Esophagus muscularis mucosa (tissue), 4 donors: ENCODE data around the gene PEX14. TPM values are rescaled to one million over a fixed set of nuclear protein-coding genes. Genes with fewer than 3 reads are reported as not detected.

Experiments
- DNase-seq: peaks from one replicate; pipeline ENCODE4 v3.0.0-alpha.2; 2017; ENCODE audit errors: extremely low spot score
- H3K27ac ChIP-seq, 4 donors: fragments of 200-600 bp; sonication (generic); replicated peaks in 1 of 4; 1 replicate in 3 of 4; 2 replicates in 1 of 4; pipeline ENCODE4 v1.5.1; 2016 to 2019; ENCODE audit warnings: mild to moderate bottlenecking in 1 of 4
- H3K27me3 ChIP-seq, 4 donors: fragments of 200-600 bp; sonication (generic); one replicate each; pipeline versions ENCODE4 v1.5.1 to v1.6.0; 2016 to 2019
- H3K36me3 ChIP-seq, 4 donors: fragments of 200-600 bp; sonication (generic); one replicate each; pipeline ENCODE4 v1.5.1; 2016 to 2019
- H3K4me1 ChIP-seq, 4 donors: fragments of 200-600 bp; sonication (generic); one replicate each; pipeline ENCODE4 v1.5.1; 2016 to 2019
- H3K4me3 ChIP-seq, 4 donors: fragments of 200-600 bp; sonication (generic); 1 replicate in 2 of 4; 2 replicates in 2 of 4; pipeline ENCODE4 v1.5.1; 2016 to 2019; ENCODE audit warnings: mild to moderate bottlenecking in 4 of 4, moderate library complexity in 1 of 4
- H3K9me3 ChIP-seq, 4 donors: fragments of 200-600 bp; sonication (generic); 1 replicate in 3 of 4; 2 replicates in 1 of 4; pipeline ENCODE4 v1.5.1; 2016 to 2019
- CTCF ChIP-seq, 3 experiments: fragments of 200-600 bp in 2 of 3; fragments of 450-650 bp in 1 of 3; sonication (generic) in 2 of 3; IDR thresholded peaks; one replicate each; pipeline ENCODE4 v1.5.1; 2017 to 2019; ENCODE audit warnings: antibody characterized with exemption in 3 of 3, mild to moderate bottlenecking in 2 of 3, moderate library complexity in 1 of 3
- EP300 ChIP-seq: sonication (generic); formaldehyde crosslinking; IDR thresholded peaks from one replicate; pipeline ENCODE4 v1.6.1; 2017; ENCODE audit warnings: antibody characterized with exemption
- POLR2A ChIP-seq: fragments of 450-650 bp; IDR thresholded peaks from one replicate; pipeline ENCODE4 v1.6.1; 2017; ENCODE audit warnings: antibody characterized with exemption, moderate library complexity, mild to moderate bottlenecking, low read depth
- POLR2AphosphoS5 ChIP-seq, 2 donors: sonication (generic); formaldehyde crosslinking; IDR thresholded peaks; one replicate each; pipeline ENCODE4 v1.6.1; 2017; ENCODE audit warnings: antibody characterized with exemption in 2 of 2
- WGBS: methylation state at CpG from one replicate; pipeline ENCODE4 v1.1.5; 2018; 5-methylcytosine and 5-hydroxymethylcytosine counted together
- intact Hi-C: fragments of 100-400 bp; cut with DNase I; formaldehyde crosslinking; loops from one replicate; pipeline ENCODE4 v1.15.1; 2023
- total RNA-seq, 4 donors: library from RNA; depleted of rRNA; stranded (reverse); fragments of >200 nt; gene quantifications; one replicate each; pipeline versions ENCODE4 v1.1.0 to v1.2.1, GENCODE V29; 2016

The PEX14 gene
- total RNA-seq, 4 donors from 2014 or later, result 16.2 to 24.2 (median 20.1) TPM

- no peak for TF ChIP-seq CTCF (IDR thresholded peaks at IDR 0.05)
- no peak for TF ChIP-seq POLR2AphosphoS5 (IDR thresholded peaks at IDR 0.05)
- no peak for TF ChIP-seq POLR2A
- no peak for TF ChIP-seq EP300
- no peak for DNase-seq
- Histone ChIP-seq H3K4me1 (peaks cover 11 to 50% (median 40%) of the 10 kb centered on the region in 4 donors), H3K9me3 (no peaks in the 10 kb centered on the region), H3K27me3 (no peaks in the 10 kb centered on the region), H3K27ac (peak overlapping the region in 1 of 4 donors; percentile 5), H3K36me3 (peaks cover 11 to 65% (median 38%) of the 10 kb centered on the region in 4 donors), H3K4me3 (no peak overlapping the region)
- intact Hi-C loops, result no loop called here
- WGBS, result 89% methylated on average over 9 of the region's 13 CpGs
These were observed 151.5 kb downstream of the PEX14 start for GRCh38 chr1:10626131-10626731.

GRCh38 chr1:10626791-10627410 lies 152.2 kb downstream of the PEX14 start:
- Histone ChIP-seq H3K4me1 (peaks cover 11 to 54% (median 44%) of the 10 kb centered on the region in 4 donors), H3K27ac (no peak overlapping the region), H3K27me3 (no peaks in the 10 kb centered on the region), H3K36me3 (peaks cover 11 to 67% (median 35%) of the 10 kb centered on the region in 4 donors), H3K4me3 (no peak overlapping the region), H3K9me3 (no peaks in the 10 kb centered on the region)
- intact Hi-C loops, result no loop called here
- TF ChIP-seq CTCF (IDR thresholded peaks at IDR 0.05) (no peak), POLR2AphosphoS5 (IDR thresholded peaks at IDR 0.05) (no peak), POLR2A (no peak), EP300 (no peak)
- no peak for DNase-seq
- WGBS, result 93% methylated on average over 18 of the region's 22 CpGs

- Histone ChIP-seq H3K4me3 (no peak overlapping the region), H3K9me3 (no peaks in the 10 kb centered on the region), H3K27me3 (no peaks in the 10 kb centered on the region), H3K36me3 (peaks cover 10 to 54% (median 28%) of the 10 kb centered on the region in 4 donors), H3K4me1 (peaks cover 11 to 64% (median 51%) of the 10 kb centered on the region in 4 donors), H3K27ac (peak overlapping the region; percentile 73 to 83 (median 76))
- WGBS, result 63% methylated on average over 5 of the region's 7 CpGs
- TF ChIP-seq POLR2AphosphoS5 (IDR thresholded peaks at IDR 0.05) (peak in 1 of 2 donors; percentile 34), EP300 (no peak), POLR2A (no peak), CTCF (IDR thresholded peaks at IDR 0.05) (no peak)
- intact Hi-C loops, result no loop called here
- no peak for DNase-seq
These were observed 153.9 kb downstream of the PEX14 start for GRCh38 chr1:10628685-10629084.

GRCh38 chr1:10629091-10629815 lies 154.5 kb downstream of the PEX14 start:
- no peak for DNase-seq
- H3K36me3 ChIP-seq, result peaks cover 4 to 49% (median 24%) of the 10 kb centered on the region in 4 donors
- 88% methylated on average over 25 of the region's 25 CpGs for WGBS
- no peak for TF ChIP-seq EP300
- TF ChIP-seq POLR2AphosphoS5 (IDR thresholded peaks at IDR 0.05), result no peak
- no peak for TF ChIP-seq CTCF (IDR thresholded peaks at IDR 0.05)
- no peak for TF ChIP-seq POLR2A
- H3K27ac ChIP-seq, result peak overlapping the region; percentile 73 to 83 (median 76)
- H3K4me1 ChIP-seq, result peaks cover 11 to 66% (median 52%) of the 10 kb centered on the region in 4 donors
- no peak overlapping the region for H3K4me3 ChIP-seq
- H3K9me3 ChIP-seq, result no peaks in the 10 kb centered on the region
- H3K27me3 ChIP-seq, result no peaks in the 10 kb centered on the region
- intact Hi-C loops, result no loop called here
